ENCODE results near the gene EFHC2.

The EFHC2 gene

GRCh38 chrX:44343412-44344141, at the start of gene EFHC2:
Gene EFHC2 (minus strand): TSS chrX:44343672. CDS start chrX:44343588, 84 bp downstream.
- no peak for DNase-seq

- no peak for DNase-seq
These were observed 49.3 kb upstream of the EFHC2 start for GRCh38 chrX:44392767-44393166.

GRCh38 chrX:44384688-44385338, 41.3 kb upstream of the EFHC2 start:
- no peak for DNase-seq

DNA sequence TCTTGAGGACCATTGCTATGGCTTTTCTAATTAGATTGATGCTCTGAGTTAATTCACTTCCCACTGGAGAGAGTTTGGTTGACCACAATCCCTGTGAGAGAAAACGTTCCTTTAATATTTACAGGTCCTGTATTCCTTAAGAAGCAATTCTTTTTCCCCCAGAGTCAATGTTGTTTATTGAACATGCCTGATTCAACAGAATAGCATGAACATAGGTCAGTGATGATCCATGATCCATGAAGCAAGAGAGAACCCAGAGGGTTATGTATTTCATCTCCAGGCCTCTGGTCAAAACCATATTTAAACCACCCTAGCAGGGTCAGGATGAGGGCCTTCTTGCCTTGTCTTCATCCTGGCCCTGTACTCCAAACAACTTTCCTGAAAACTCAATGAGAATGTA, 39.4 kb upstream of the EFHC2 start:
- DNase-seq: no peak

DNA sequence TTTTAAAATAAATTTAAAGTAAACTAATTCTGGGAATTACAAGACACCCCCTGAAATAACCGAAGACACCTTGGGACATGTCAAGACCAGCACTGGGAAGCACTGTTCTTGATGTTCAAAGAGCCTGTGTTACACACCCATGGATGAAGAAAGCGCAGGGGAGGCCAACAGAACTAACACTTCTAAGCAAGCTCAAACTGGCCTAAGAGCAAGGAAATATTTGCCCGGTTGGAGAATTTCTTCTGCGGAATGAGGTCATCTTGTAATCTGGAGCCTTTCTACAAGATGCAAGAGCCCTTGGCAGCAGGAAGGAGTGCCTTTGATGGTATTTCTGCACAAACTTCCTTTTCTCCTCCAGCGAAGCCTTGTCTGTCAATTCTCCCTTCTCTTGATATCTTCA, 9.3 kb upstream of the EFHC2 start:
- DNase-seq: no peak

- DNase-seq: no peak
These were observed 6.1 kb upstream of the EFHC2 start for GRCh38 chrX:44349561-44349960.

- DNase-seq: no peak
These were observed 1.2 kb upstream of the EFHC2 start for GRCh38 chrX:44344687-44345086.

DNA sequence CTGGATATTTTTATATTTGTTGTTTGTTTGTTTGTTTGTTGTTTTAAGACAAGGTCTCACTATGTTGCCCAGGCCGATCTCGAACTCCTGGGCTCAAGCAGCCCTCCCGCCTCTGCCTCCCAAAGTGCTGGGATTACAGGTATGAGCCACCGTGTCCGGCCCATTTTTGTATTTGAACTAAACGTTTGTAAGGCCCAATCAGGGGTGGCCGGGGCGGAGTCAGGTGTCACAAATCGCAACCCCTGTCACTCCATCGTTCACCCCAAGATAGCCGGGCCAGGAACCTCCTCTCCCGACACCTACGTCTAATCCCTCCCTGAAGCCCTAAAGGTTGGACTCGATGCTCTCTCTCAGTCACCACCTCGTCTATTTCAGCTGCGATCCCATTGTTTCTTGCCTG, 722 bp upstream of the EFHC2 start:
- no peak for DNase-seq

- no peak for DNase-seq
These were observed 606 bp downstream of the EFHC2 start for GRCh38 chrX:44342866-44343265.

DNA sequence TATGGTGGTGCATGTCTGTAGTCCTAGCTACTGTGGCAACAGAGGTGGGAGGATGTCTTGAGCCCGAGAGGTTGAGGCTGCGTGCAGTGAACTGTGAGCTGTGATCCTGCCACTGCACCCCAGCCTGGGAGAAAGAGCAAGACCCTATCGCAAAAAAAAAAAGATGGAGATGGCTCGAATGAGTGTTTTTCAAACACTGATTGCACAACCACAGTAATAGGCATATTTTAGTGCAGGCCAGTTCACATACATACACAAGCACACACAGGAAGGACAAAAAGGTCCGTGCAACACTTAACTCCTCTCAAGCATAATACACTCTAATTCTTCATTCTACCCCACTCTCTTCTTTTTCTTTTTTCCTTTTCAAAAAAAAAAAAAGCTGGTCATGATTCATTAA, 5.1 kb downstream of the EFHC2 start:
- DNase-seq: no peak

DNA sequence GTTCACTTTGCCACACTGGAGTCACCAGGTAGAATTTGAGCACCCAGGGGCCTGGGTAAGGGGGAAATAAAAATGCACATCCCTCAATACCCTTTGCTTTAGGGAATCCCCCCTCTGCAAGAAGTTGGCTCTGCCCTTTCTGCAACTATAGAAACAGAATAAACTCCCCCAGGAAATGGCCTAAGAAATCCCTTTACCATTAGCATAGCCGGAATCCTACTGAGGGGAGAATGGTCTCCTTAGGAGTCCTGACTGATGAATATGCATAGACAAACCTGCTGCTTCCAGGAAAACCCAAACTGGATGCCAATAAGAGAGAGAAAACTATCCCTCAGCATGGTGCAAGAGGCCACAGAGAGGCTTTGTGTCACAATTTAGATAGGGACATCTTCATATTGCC, 11.0 kb downstream of the EFHC2 start:
- DNase-seq: no peak

DNA sequence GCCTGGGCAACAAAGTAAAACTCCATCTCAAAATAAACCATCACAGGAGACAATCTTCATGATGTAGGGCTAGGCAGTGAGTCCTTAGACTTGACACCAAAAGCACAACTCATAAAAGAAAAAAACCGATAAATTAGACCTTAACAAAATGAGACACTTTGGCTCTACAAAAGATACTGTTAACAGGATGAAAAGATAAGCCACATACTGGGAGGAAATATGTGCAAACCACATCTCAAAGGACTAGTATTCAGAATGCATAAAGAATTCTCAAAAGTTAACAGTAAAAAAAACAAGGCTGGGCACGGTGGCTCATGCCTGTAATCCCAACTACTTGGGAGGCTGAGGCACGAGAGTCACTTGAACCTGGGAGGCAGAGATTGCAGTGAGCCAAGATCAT, 13.2 kb downstream of the EFHC2 start:
- no peak for DNase-seq

DNA sequence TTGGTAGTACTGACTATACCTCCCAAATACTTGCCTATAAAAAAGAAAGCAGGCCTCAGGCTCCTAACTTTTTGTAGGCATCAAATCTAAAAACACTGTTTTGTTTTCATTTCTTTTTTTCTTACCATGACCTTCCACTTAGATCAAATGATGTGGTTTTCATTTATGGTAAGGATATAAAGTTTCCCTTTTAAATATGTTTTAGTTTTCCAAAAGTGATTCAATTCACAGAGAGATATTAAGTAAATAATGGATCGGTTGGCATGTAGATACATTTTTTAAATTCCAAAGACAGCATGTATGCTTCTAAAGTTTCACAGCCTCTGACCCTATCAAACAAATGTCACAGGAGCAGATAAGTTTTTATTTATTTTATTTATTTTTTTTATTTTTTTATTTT, 23.9 kb downstream of the EFHC2 start:
- no peak for DNase-seq

- no peak for DNase-seq
These were observed 26.3 kb downstream of the EFHC2 start for GRCh38 chrX:44317181-44317580.

DNA sequence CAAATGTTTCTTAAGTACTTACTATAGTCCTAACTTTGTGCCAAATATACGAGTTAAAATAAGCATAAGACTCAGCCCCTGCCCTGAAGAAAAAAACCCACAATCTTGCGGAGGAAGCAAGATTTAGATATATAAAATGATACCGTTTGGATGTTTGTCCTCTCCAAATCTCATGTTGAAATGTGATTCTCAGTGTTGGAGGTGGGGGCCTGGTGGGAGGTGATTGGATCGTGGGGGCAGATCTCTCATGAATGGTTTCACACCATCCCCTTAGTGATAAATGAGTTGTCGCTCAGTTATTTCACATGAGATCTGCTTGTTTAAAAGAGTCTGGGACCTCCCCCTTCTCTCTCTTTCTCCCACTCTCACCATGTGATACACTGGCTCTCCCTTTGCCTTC, 28.7 kb downstream of the EFHC2 start:
- DNase-seq: no peak

DNA sequence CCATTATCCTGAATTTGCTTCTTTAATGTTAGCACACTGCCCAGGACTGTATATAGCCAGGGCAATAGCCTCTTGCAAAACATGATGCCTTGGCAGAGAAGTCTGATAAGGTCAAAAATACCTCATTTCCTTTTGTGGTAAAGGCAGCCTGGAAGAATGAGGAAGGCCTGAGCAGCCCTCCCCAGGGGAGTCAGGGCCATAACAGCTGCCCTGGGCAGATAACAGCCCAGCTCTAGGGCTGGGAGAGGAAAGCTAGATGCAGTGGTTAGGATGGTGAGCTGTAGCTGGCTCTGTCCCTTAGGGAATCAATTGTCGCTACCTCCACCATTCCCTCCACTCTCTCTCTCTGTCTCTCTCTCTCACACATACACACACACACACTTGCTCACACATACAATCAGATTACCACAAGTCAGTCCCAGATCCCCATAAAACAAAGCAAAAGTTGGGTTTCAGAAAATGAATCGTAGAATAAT, 29.2 kb downstream of the EFHC2 start:
- no peak for DNase-seq

DNA sequence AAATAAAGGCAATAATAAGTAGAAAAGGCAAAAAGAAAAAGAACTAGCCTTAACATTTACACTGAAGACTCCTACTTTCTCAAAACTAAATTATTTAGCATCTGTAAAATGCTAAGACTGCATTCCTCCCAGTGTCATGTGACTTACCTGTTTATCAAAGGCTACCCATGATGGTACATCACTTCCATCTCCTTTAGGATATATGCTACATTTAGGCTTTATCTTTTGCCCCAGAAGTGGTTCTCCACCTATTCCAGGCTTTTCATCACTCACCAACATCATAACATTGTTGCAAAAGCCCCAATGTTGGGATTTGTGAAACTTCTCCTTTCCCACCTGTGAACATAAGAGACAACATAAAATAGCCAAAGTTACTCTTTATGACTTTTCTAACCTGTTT, 31.1 kb downstream of the EFHC2 start:
- no peak for DNase-seq

DNA sequence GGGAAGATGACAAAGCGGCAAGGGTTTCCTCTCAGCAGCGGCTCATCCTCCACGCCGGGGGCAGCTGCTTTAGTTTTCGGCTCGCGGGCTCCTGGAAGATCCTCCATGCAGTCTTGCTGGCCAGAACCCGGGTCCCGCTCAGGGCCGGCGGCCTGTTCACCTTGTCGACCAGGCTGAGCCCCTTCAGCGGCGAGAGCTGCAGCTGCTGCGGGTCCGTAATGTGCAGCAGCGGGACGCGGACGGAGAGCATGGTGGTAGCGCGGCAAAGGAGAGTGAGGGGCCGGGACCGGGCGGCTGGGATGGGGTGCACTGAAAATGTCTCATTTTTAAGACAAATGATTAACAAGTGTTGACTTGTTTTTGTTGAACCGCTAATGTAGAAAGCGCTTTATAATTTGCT, 33.2 kb downstream of the EFHC2 start:
- DNase-seq: no peak

DNA sequence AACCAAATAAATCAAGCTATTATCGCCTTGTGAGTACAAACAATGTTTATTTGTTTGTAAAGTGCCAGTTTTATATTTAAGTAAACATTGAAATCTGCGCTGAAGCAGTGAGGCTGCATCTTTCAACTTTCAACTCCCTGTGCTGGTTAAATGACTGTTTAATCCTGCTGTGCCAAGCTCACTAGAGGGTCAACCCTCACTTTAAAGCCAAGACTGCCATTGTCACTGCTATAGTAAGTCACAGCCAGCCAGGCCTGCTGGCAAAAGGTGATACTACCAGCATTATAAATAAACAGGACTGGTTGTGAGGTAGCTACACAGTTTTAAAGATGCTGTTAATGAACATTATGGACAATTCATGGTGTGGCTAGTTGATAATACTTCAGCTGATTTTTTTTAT, 34.6 kb downstream of the EFHC2 start:
- no peak for DNase-seq

GRCh38 chrX:44306356-44306755, 37.1 kb downstream of the EFHC2 start:
- DNase-seq: no peak

- no peak for DNase-seq
These were observed 37.6 kb downstream of the EFHC2 start for GRCh38 chrX:44305921-44306320.

DNA sequence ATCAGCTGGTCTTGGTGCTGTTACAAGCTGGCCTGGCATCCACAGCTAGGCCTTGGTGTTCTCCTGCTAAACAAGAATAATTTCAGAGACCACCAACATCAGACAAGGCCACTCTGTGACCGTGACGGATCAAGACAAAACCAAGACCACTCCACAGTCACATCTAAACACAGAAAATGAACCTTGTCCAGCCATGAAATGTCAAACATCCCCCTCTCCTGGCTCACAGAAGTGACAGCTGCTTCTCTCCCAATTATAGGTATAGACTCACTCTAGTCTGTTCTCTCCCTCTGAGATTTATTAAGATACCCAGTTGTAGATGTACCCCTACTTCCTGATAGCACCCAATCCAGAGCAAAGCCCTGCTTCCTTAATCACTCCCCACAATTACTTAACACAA, 40.4 kb downstream of the EFHC2 start:
- DNase-seq: no peak

DNA sequence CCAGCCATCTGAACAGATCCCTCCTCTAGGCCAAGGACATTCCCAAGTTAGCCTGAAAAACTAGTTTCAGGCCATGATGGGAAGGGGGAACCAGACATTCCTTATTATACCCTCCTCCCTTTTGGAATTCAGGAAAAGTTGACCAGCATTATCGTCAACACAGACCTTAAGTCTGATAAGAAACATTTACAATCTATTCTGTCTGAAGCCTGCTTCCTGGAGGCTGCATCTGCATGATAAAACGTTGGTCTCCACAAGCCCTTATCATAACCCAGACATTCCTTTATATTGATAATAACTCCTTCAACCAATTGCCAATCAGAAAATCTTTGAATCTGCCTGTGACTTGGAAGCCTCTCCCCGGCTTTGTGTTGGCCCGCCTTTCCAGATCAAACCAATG, 44.3 kb downstream of the EFHC2 start:
- DNase-seq: no peak

- no peak for DNase-seq
These were observed 51.9 kb downstream of the EFHC2 start for GRCh38 chrX:44291468-44292092.

Measured in NK-92 treated with Interleukin-12 subunit alpha and Interleukin-12 subunit beta, amount 100 ng/mL, for 24 hours (cell line).